PC-3 (cell line): ENCODE measurements around the gene MED8. TPM values are rescaled to one million over a fixed set of nuclear protein-coding genes. Genes with fewer than 3 reads are reported as not detected.

Experiments used
- ATAC-seq: fragments of 200-7000 bp; cut with Tn5 transposase; 2 replicates; pipeline ENCODE4 v1.9.1; 2020; ENCODE audit warnings: mild to moderate bottlenecking, moderate library complexity
- BruUV-seq: library from RNA; stranded (reverse); fragments of 400-500 nt; replicated peaks from 2 replicates; lab custom pipeline; 2021; lab: Mats Ljungman, UMichigan
- CTCF ChIA-PET: fragments of 300-600 bp; sonication (Branson Sonifier 250); formaldehyde crosslinking; loops from one replicate; lab custom pipeline; 2022; ENCODE audit warnings: antibody characterized with exemption; lab: Charles Lee
- POLR2A ChIA-PET: fragments of 300-600 bp; sonication (Branson Sonifier 250); formaldehyde crosslinking; loops from one replicate; lab custom pipeline; 2022; ENCODE audit warnings: antibody characterized with exemption; ENCODE audit not compliant: unreplicated experiment; lab: Charles Lee
- DNase-seq: peaks from one replicate; pipeline ENCODE4 v3.0.0-alpha.2; 2015
- H2AFZ ChIP-seq: fragments of 300-600 bp; sonication (generic); 2 replicates; pipeline ENCODE4 v1.6.0; 2016; ENCODE audit warnings: antibody characterized with exemption, low read length
- H3F3A ChIP-seq: fragments of 300-600 bp; sonication (generic); one replicate; pipeline ENCODE4 v1.6.0; 2017; ENCODE audit warnings: antibody characterized with exemption, low read length, control low read depth, mild to moderate bottlenecking; ENCODE audit not compliant: unreplicated experiment
- H3K27ac ChIP-seq: fragments of 300-600 bp; sonication (generic); 2 replicates; pipeline ENCODE4 v1.5.1; 2016; ENCODE audit warnings: mild to moderate bottlenecking, low read length
- H3K27me3 ChIP-seq: fragments of 300-600 bp; sonication (generic); 2 replicates; pipeline ENCODE4 v1.6.1; 2016; ENCODE audit warnings: low read length, mixed read lengths
- H3K36me3 ChIP-seq: fragments of 300-600 bp; sonication (generic); 2 replicates; pipeline ENCODE4 v1.6.1; 2016; ENCODE audit warnings: low read depth, mixed run types, low read length, mixed read lengths
- H3K4me1 ChIP-seq: fragments of 300-600 bp; sonication (generic); 2 replicates; pipeline ENCODE4 v1.5.1; 2016; ENCODE audit warnings: low read length; ENCODE audit not compliant: insufficient read depth
- H3K4me2 ChIP-seq: fragments of 300-600 bp; sonication (generic); 2 replicates; pipeline ENCODE4 v1.6.0; 2016; ENCODE audit warnings: low read length
- H3K4me3 ChIP-seq: fragments of 300-600 bp; sonication (generic); 2 replicates; pipeline ENCODE4 v1.5.1; 2016; ENCODE audit warnings: mild to moderate bottlenecking, low read length, mixed read lengths
- H3K79me2 ChIP-seq: fragments of 300-600 bp; sonication (generic); 2 replicates; pipeline ENCODE4 v1.6.1; 2017; ENCODE audit warnings: low read length, mixed read lengths
- H3K9ac ChIP-seq: fragments of 300-600 bp; sonication (generic); 2 replicates; pipeline ENCODE4 v1.6.0; 2016; ENCODE audit warnings: mild to moderate bottlenecking, low read length
- H3K9me2 ChIP-seq: fragments of 300-600 bp; sonication (generic); replicated peaks from 2 replicates; pipeline ENCODE4 v1.6.1; 2016; ENCODE audit warnings: mixed run types, low read length, mixed read lengths
- H3K9me3 ChIP-seq: fragments of 300-600 bp; sonication (generic); 2 replicates; pipeline ENCODE4 v1.6.1; 2016; ENCODE audit warnings: low read length, mixed read lengths
- H4K20me1 ChIP-seq: fragments of 300-600 bp; sonication (generic); 2 replicates; pipeline ENCODE4 v1.6.1; 2016; ENCODE audit warnings: low read length, mixed read lengths
- EZH2 ChIP-seq: fragments of 300-600 bp; sonication (generic); IDR thresholded peaks from one replicate; pipeline ENCODE4 v1.6.1; 2017; ENCODE audit warnings: antibody characterized with exemption, mild to moderate bottlenecking, low read length; ENCODE audit not compliant: unreplicated experiment
- EZH2phosphoT487 ChIP-seq: fragments of 300-600 bp; sonication (generic); IDR thresholded peaks from 2 replicates; pipeline ENCODE4 v1.6.1; 2018; ENCODE audit warnings: mild to moderate bottlenecking, antibody characterized with exemption, low read length, borderline replicate concordance
- intact Hi-C: fragments of 100-400 bp; cut with micrococcal nuclease; formaldehyde crosslinking; loops from 2 replicates; pipeline ENCODE4 v1.9.0; 2023
- total RNA-seq: library from RNA; depleted of rRNA; stranded (reverse); fragments of >200 nt; gene quantifications from 2 replicates; pipeline ENCODE4 v1.2.3, GENCODE V29; 2014
- TF ChIP-seq, protein P1 (sequence below): fragments of 300-600 bp; sonication (generic); conservative IDR thresholded peaks from 2 replicates; pipeline ENCODE4 v1.5.1; 2017; ENCODE audit warnings: antibody characterized with exemption, low read depth, mild to moderate bottlenecking, low read length

The MED8 gene
- total RNA-seq, 1 experiment from 2014 or later = 41.8 TPM

DNA sequence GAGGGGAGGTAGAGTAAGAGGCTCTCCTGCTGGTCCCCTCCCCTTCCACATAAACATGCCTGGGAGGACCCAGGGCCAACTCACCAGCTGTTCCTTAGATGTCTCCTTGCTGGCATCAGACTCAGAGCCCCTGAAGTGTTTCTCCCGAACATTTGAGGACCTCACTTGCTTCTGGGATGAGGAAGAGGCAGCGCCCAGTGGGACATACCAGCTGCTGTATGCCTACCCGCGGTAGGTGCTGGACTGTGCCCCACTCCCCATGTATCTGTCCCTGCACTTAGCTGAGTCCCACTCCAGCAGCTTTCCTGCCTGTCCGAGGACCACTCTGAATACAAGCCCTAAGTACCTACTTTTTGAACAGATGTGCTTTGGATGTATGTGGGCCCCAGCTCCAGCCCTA lies 51.6 kb downstream of the MED8 start:
- intact Hi-C loops = no loop called here
- Histone ChIP-seq H4K20me1 (no peaks in the 10 kb centered on the region), H3K4me3 (no peak overlapping the region), H3F3A (no peaks in the 10 kb centered on the region), H3K36me3 (no peaks in the 10 kb centered on the region), H2AFZ (no peak overlapping the region), H3K9me3 (no peaks in the 10 kb centered on the region), H3K27me3 (no peaks in the 10 kb centered on the region), H3K27ac (no peak overlapping the region), H3K79me2 (no peaks in the 10 kb centered on the region), H3K4me1 (no peaks in the 10 kb centered on the region), H3K4me2 (no peak overlapping the region), H3K9ac (no peak overlapping the region), H3K9me2 (no peaks in the 10 kb centered on the region)
- TF ChIP-seq, protein P1, sequence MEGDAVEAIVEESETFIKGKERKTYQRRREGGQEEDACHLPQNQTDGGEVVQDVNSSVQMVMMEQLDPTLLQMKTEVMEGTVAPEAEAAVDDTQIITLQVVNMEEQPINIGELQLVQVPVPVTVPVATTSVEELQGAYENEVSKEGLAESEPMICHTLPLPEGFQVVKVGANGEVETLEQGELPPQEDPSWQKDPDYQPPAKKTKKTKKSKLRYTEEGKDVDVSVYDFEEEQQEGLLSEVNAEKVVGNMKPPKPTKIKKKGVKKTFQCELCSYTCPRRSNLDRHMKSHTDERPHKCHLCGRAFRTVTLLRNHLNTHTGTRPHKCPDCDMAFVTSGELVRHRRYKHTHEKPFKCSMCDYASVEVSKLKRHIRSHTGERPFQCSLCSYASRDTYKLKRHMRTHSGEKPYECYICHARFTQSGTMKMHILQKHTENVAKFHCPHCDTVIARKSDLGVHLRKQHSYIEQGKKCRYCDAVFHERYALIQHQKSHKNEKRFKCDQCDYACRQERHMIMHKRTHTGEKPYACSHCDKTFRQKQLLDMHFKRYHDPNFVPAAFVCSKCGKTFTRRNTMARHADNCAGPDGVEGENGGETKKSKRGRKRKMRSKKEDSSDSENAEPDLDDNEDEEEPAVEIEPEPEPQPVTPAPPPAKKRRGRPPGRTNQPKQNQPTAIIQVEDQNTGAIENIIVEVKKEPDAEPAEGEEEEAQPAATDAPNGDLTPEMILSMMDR = no peak
- TF ChIP-seq EZH2phosphoT487 (no peak), EZH2 (no peak)
- BruUV-seq = no TSS peak
- CTCF ChIA-PET = no interaction called here
- no peak for ATAC-seq
- POLR2A ChIA-PET = no interaction called here
- no peak for DNase-seq

DNA sequence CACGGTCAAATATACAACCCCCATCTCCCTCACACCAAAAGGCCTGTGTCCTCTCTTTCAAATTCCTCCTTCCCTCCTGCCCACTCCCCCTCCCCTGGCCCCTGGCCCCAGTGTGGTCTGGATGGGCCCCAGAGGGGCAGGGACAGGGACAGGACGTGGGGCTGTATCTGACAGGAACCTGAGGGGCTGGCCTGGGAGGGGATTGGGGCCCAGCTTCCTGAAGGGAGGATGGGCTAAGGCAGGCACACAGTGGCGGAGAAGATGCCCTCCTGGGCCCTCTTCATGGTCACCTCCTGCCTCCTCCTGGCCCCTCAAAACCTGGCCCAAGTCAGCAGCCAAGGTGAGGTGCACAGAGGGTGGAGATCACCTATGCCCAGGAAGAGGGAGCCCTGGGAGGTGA lies 52.0 kb downstream of the MED8 start, which contains the start of gene MPL:
Gene MPL (plus strand): TSS at position 231 of the 400 bp plus-strand sequence. CDS start 31 bp downstream, at position 262.
- intact Hi-C loops = no loop called here
- Histone ChIP-seq H3K27ac (no peak within 1 kb of the TSS), H4K20me1 (no peaks in the 10 kb centered on the region), H3K36me3 (no peaks in the 10 kb centered on the region), H3K9me3 (no peaks in the 10 kb centered on the region), H3K27me3 (no peaks in the 10 kb centered on the region), H2AFZ (no peak within 1 kb of the TSS), H3K4me1 (no peaks in the 10 kb centered on the region), H3K79me2 (no peaks in the 10 kb centered on the region), H3K4me2 (no peak within 1 kb of the TSS), H3K9me2 (no peaks in the 10 kb centered on the region), H3K9ac (no peak within 1 kb of the TSS), H3F3A (no peaks in the 10 kb centered on the region), H3K4me3 (no peak within 1 kb of the TSS)
- POLR2A ChIA-PET = no interaction called here
- no TSS peak for BruUV-seq
- DNase-seq = no peak
- CTCF ChIA-PET = no interaction called here
- TF ChIP-seq, protein P1 = no peak
- TF ChIP-seq EZH2 (no peak), EZH2phosphoT487 (no peak)
- ATAC-seq = no peak

DNA sequence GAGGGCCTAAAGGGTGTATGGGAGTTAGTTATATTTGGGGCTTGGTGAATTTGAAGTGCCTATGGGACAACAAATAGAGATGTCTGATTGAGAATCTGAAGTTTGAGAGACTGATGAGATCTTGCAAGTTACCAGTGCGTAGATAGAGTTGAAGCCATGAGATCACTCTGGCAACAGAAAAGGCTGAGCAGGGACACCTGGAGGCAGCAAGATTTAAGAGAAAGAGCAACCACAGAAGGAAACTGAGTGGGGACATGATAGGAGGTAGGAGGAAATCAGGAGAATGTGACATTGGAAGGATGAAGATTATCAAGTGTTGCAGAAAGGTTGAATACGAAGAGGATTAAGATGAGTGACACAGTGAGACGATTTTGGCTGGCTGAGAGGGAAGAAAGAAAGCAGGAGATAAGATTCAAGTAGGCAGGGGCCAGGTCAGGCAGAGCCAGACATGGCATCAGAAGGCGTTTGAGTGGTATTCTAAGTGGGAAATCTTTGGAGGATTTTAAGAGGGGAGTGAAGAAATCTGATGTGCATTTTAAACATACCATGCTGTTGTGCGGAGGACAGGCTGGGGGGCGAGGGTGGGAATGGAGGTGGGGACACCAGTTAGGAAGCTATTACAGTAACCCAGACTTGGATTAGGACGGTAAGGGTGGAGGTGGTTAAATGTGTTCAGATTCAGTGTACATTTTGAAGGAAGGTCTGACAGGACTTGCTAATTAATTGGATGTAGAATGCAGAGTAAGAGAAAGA lies 55.0 kb downstream of the MED8 start:
- no peaks in the 10 kb centered on the region for H3K9me3 ChIP-seq
- intact Hi-C loops = no loop called here
- DNase-seq (no peak), ATAC-seq (no peak)
- no peaks in the 10 kb centered on the region for H3K9me2 ChIP-seq
- H3K4me1 ChIP-seq = peaks cover 8% of the 10 kb centered on the region
- H3K36me3 ChIP-seq = no peaks in the 10 kb centered on the region
- no peak for TF ChIP-seq EZH2phosphoT487
- no peak for TF ChIP-seq EZH2
- TF ChIP-seq, protein P1 = no peak
- POLR2A ChIA-PET = no interaction called here
- no peak overlapping the region for H3K4me3 ChIP-seq
- H3K79me2 ChIP-seq = no peaks in the 10 kb centered on the region
- no peak overlapping the region for H2AFZ ChIP-seq
- no TSS peak for BruUV-seq
- no peak overlapping the region for H3K9ac ChIP-seq
- no peaks in the 10 kb centered on the region for H3K27me3 ChIP-seq
- CTCF ChIA-PET = no interaction called here
- H3K27ac ChIP-seq = no peak overlapping the region
- H4K20me1 ChIP-seq = no peaks in the 10 kb centered on the region
- H3F3A ChIP-seq = no peaks in the 10 kb centered on the region
- no peak overlapping the region for H3K4me2 ChIP-seq
